HG03095 (cell line): ENCODE measurements around the gene STXBP2.
"Not testable (repeated sequence)": the region's sequence is repeated elsewhere in the genome, so short reads cannot be mapped to it uniquely, and the experiment has no call there.

Experiments
- ATAC-seq: cut with Tn5 transposase; IDR thresholded peaks from one replicate; pipeline ENCODE4 v1.9.1; 2021; ENCODE audit warnings: moderate library complexity; ENCODE audit not compliant: unreplicated experiment

The STXBP2 gene

DNA sequence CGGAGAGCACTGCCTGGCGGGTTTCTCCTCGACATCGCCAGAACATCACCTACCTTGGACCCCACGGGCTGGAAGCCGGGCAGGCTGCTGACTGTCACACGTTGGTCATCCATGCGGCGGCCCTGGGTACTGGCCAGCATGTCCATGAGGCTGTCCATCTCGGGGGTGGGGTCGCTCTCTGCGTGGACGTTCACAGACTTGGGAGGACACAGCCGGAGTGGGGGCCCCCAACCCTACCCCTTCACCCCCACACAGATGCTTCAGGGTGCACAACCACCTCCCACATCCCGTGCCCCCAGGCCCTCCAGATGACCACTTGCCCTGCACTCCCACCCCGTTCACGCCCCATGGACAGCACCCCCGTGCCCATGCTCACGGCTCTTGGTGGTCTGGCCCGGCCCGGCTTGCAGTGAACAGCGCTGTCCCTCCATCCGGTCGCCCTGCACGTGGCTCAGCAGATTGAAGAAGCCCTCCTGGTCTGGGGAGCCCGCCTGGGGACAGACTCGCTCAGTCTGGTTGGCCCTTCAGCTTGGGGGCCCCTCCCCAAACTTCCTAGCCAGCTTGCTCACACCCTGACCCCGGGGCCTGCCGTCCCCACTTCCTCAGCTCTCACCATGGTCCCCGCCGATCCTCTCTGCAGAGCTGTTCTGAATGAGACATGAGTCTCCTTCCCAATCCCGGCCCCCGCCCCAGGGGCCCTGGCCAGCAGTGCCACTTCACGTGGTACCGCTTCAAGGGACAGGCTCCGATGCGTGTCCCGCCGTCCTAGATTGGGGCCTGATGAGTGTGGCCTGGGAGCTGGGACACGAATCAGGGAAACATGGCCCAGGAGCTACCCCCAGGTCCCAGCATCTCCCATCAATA is 4.3 kb upstream of the STXBP2 start:
- no peak for ATAC-seq

- no peak for ATAC-seq
Measured at GRCh38 chr19:7633698-7634097, 3.2 kb upstream of the STXBP2 start, which contains the start of gene PCP2. TSS of gene PCP2 (minus strand) at chr19:7633719. CDS start at chr19:7633457, 262 bp downstream.

DNA sequence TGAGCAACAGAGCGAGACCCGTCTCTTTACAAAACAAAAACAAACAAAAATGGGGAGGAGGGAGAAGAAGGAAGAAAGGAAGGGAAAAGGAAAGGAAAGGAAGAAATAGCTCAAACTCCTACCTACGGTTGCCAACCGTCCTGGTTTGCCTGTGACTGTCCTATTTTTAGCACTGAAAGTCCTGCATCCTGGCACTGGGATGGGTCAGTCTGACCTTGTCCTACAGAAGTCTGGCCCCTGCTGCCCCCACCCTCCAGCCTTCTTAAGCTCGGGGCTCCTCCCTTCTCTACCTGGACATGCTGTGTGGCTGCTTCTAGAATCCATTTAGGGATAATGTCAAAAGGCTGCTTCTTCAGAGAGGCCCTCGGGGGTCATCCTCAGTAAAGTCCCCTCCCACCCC is 1.2 kb upstream of the STXBP2 start:
- no peak for ATAC-seq

DNA sequence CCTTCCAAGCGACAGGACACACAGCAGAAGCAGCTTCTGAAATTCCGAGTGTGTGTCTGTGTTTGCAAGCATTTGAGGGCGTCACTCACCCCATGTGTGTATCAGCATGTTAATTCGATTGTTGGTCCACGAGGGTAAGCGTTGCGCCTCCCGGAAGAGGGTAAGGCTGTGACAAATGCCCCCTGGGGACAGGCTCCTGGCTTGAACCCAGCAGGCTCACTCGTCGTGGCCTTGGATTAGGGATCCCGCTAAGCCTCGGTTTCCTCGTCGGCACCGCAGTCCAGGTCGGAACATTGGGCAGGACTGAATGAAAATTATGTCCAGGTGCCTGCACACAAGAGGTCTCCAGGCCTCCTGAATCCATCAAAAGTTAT is 606 bp upstream of the STXBP2 start:
- ATAC-seq, result no peak

DNA sequence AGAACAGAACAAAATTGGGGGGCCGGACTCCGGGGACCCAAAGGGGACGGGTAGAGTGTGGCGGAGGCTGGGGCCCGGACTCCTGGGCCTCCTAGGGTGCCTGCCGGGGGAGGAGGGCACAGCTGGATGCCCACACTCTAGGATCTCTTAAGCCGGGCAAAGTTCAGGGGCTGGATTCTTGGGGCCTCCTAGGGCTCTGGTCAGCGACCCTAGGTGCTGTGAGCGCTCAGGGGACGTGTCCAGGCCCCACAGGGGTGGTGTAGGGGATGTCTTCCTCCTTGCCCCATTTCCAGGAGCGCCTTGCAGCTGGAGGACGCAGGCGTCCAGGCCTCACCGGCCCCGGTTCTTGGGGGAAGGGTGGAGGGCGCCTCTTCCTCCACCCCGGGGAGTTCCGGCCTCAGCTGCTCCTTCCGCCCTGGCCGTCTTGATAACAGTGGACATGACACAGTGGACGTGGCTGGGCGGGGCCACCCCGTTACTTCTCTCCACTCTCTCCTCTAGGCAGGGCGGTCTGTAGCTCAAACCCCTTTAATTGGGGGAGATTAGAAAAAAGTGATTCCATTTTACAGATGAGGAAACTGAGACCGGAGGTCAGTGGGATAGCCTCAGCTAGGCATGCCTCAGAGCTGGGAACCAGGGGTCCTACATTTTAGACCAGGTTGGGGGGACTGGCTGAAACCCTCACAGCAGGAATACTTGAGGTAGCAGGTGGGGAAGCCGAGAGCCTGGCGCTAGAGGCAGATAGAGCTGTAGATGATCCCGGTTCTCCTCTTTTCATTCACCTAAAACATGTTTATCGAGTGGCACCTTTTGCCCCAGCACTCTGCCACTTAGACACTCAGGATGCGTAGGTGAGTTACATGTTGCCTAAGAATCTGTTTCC is 705 bp downstream of the STXBP2 start:
- ATAC-seq, result no peak

- no peak for ATAC-seq
Measured at GRCh38 chr19:7638802-7639465, 2.0 kb downstream of the STXBP2 start.

DNA sequence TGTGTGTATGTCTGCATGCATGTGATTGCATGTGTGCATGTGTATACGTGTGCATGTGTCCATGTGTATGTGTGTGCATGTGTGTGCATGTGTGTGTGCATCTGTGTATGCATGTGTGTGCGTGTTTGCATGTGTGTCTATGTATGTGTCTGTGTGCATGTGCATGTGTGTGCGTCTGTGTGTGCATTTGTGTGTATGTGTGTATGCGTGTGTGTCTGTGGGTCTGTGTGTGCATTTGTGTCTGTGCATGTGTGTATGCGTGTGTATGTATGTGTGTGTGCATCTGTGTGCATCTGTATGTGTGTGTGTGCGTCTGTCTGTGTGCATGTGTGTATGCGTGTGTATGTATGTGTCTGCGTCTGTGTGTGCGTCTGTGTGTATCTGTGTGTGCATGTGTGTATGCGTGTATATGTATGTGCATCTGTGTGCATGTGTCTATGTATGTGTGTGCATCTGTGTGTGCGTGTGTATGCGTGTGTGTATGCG is 3.0 kb downstream of the STXBP2 start:
- ATAC-seq, result no peak

DNA sequence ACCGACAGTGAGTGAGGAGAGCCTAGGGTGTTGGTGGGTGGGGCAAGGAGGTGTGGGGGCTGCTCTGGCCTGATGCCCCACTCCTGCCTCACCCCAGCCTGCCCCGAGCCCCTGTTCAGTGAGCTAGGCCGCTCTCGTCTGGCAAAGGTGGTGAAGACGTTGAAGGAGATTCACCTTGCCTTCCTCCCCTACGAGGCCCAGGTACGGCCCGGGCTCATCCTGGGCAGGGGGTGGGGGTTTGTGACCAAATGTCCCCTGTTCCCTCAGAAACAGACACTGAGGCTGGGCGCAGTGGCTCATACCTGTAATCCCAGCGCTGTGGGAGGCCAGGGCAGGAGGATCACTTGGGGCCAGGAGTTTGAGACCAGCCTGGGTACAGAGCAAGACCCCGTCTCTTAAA is 3.9 kb downstream of the STXBP2 start:
- ATAC-seq, result no peak

- ATAC-seq, result no peak
Measured at GRCh38 chr19:7641290-7642276, 4.7 kb downstream of the STXBP2 start.

- ATAC-seq, result no peak
Measured at GRCh38 chr19:7642295-7643030, 5.6 kb downstream of the STXBP2 start.

DNA sequence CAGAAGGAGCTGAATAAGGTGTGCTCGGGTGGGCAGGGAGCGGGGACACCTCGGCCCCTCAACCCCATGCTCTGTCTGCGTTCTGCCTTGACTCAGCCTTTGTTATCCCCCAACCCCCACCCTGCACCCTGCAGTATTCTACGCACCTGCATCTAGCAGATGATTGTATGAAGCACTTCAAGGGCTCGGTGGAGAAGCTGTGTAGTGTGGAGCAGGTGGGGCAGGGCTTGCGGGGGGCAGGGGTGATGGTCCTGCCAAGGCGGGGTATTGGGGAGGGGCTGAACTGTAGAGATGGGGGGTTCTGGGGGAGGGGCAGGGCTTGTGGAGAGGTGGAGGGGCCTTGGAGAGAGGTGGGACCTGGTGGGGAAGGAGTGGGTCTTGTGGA is 6.1 kb downstream of the STXBP2 start:
- ATAC-seq, result no peak

- not testable (repeated sequence) for ATAC-seq
Measured at GRCh38 chr19:7643629-7644549, 7.0 kb downstream of the STXBP2 start.

DNA sequence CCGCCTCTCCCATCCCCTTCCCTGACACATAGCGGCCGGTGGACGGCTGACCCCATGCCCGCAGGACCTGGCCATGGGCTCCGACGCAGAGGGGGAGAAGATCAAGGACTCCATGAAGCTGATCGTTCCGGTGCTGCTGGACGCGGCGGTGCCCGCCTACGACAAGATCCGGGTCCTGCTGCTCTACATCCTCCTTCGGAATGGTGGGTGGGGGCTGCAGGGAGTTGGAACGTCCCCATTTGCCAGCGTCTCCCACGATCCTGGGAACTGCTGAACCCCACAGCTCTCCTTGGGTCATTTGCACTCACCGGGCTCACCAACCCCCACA is 7.6 kb downstream of the STXBP2 start:
- no peak for ATAC-seq

GRCh38 chr19:7645163-7645562 is 8.3 kb downstream of the STXBP2 start:
- ATAC-seq, result no peak

- ATAC-seq, result no peak
Measured at GRCh38 chr19:7645656-7646425, 8.9 kb downstream of the STXBP2 start.

- no peak for ATAC-seq
Measured at GRCh38 chr19:7646426-7646700, 9.5 kb downstream of the STXBP2 start.

DNA sequence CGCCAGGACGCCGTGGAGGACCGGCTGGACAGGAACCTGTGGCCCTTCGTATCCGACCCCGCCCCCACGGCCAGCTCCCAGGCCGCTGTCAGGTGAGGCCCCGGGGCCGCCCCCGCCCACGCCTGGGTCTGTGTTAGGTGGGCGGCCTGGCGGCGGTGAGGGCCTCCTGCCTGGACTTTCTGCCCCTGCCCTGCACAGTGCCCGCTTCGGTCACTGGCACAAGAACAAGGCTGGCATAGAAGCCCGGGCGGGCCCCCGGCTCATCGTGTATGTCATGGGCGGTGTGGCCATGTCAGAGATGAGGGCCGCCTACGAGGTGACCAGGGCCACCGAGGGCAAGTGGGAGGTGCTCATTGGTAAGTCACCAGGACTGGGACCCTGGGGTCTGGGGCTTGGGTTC is 10.2 kb downstream of the STXBP2 start:
- ATAC-seq, result no peak
